Neural progenitor cell (in vitro differentiated cells): ENCODE results near the gene LDB3.

Experiments
- EZH2 ChIP-seq: fragments of 200-600 bp; sonication (generic); IDR thresholded peaks from 2 replicates; pipeline ENCODE4 v1.6.1; 2017; ENCODE audit warnings: antibody characterized with exemption, mild to moderate bottlenecking, moderate library complexity
- TF ChIP-seq, protein P1 (sequence below): fragments of 200-600 bp; sonication (generic); IDR thresholded peaks from 2 replicates; pipeline ENCODE4 v1.5.1; 2017; ENCODE audit warnings: antibody characterized with exemption, mild to moderate bottlenecking

DNA sequence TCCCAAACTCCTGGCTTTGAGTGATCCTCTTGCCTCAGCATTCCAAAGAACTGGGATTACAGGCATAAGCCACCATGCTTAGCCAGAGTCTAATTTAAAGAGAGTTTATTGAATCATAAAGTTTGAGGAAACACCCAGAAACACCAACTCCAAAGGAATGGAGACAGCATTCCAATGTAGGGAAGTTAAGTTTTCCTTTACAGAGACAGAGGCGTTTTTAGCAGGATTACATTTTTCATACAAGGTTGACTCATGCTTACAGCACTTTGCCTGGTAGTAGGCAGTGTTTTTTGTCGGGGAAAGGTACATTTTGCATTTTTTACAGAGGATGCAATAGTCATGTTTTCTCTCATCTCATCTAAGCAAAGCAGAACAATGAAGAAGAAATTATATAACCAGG lies 32.9 kb upstream of the LDB3 start:
- TF ChIP-seq, protein P1, sequence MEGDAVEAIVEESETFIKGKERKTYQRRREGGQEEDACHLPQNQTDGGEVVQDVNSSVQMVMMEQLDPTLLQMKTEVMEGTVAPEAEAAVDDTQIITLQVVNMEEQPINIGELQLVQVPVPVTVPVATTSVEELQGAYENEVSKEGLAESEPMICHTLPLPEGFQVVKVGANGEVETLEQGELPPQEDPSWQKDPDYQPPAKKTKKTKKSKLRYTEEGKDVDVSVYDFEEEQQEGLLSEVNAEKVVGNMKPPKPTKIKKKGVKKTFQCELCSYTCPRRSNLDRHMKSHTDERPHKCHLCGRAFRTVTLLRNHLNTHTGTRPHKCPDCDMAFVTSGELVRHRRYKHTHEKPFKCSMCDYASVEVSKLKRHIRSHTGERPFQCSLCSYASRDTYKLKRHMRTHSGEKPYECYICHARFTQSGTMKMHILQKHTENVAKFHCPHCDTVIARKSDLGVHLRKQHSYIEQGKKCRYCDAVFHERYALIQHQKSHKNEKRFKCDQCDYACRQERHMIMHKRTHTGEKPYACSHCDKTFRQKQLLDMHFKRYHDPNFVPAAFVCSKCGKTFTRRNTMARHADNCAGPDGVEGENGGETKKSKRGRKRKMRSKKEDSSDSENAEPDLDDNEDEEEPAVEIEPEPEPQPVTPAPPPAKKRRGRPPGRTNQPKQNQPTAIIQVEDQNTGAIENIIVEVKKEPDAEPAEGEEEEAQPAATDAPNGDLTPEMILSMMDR: no peak
- TF ChIP-seq EZH2: no peak
